Ishikawa (cell line): ENCODE data around the gene FIGNL1.

ENCODE experiments used
- CEBPB ChIP-seq: IDR thresholded peaks from 2 replicates; pipeline ENCODE4 v1.6.1; 2012
- EGR1 ChIP-seq: IDR thresholded peaks from 2 replicates; pipeline ENCODE4 v1.6.1; 2012

GRCh38 chr7:50418526-50419290 is 31.4 kb downstream of the FIGNL1 start:
- TF ChIP-seq EGR1, result no peak
- no peak for TF ChIP-seq CEBPB
